NB4 (cell line): ENCODE data around the gene RAI14.

Experiments used
- MYC ChIP-seq: IDR thresholded peaks from 2 replicates; pipeline ENCODE4 v1.6.1; 2011; ENCODE audit warnings: low read depth, low read length
- POLR2A ChIP-seq: IDR thresholded peaks from 2 replicates; pipeline ENCODE4 v1.6.1; 2011; ENCODE audit warnings: mild to moderate bottlenecking; ENCODE audit not compliant: insufficient read length; ENCODE audit errors: extremely low read depth
- TF ChIP-seq, protein P1 (sequence below): IDR thresholded peaks from 2 replicates; pipeline ENCODE4 v1.6.1; 2011; ENCODE audit warnings: low read depth, low read length
- TF ChIP-seq, protein P2 (sequence below): IDR thresholded peaks from one replicate; pipeline ENCODE4 v1.5.1; 2012; ENCODE audit warnings: low read depth, low read length

DNA sequence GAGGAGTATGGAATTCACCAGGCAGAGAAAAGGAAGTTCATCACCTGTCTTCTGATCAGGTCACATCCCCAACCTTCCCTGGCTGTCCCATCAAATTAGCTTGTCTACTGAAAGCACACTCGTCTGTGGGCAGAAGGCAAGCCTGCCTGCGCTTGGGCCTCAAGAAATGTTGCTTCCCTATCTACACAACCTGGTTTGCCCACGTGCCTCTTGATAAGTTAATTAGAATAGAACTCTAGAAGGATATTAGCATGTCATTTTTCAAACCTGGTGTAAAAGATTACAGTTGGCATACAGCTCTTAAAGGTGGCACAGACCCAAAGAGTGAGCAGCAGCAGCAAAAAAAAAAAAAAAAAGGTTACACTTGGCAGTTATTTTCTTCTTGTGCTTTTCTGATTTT, 188.0 kb downstream of the RAI14 start:
- TF ChIP-seq, protein P1, sequence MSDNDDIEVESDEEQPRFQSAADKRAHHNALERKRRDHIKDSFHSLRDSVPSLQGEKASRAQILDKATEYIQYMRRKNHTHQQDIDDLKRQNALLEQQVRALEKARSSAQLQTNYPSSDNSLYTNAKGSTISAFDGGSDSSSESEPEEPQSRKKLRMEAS = no peak
- TF ChIP-seq POLR2A (no peak), MYC (no peak)
- TF ChIP-seq, protein P2, sequence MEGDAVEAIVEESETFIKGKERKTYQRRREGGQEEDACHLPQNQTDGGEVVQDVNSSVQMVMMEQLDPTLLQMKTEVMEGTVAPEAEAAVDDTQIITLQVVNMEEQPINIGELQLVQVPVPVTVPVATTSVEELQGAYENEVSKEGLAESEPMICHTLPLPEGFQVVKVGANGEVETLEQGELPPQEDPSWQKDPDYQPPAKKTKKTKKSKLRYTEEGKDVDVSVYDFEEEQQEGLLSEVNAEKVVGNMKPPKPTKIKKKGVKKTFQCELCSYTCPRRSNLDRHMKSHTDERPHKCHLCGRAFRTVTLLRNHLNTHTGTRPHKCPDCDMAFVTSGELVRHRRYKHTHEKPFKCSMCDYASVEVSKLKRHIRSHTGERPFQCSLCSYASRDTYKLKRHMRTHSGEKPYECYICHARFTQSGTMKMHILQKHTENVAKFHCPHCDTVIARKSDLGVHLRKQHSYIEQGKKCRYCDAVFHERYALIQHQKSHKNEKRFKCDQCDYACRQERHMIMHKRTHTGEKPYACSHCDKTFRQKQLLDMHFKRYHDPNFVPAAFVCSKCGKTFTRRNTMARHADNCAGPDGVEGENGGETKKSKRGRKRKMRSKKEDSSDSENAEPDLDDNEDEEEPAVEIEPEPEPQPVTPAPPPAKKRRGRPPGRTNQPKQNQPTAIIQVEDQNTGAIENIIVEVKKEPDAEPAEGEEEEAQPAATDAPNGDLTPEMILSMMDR = no peak
